HG02981 (cell line): ENCODE results near the gene MARK3.
A peak's percentile ranks its signal among the peaks of the same experiment; 100 is the strongest.

Source experiments
- ATAC-seq: cut with Tn5 transposase; IDR thresholded peaks from one replicate; pipeline ENCODE4 v1.9.1; 2021; ENCODE audit warnings: mild to moderate bottlenecking, moderate library complexity; ENCODE audit not compliant: unreplicated experiment

MARK3 gene

DNA sequence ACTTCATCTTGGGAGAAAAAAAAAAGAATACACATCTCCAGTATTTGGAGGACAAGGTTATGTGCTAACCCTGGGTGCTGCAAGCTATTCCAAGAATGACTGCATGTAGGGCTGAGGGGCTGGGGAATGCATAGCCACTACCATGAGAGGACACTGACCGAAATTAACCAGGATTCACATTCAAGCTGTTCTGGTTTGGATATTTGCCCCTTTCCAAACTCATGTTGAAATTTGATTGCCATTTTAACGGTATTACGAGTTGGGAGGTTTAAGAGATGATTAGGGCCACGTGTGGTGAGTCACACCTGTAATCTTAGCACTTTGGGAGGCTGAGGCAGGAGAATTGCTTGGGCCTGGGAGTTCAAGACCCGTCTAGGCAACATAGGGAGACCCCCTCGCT is 18.5 kb upstream of the MARK3 start:
- no peak for ATAC-seq

GRCh38 chr14:103367995-103368394 is 17.2 kb upstream of the MARK3 start:
- no peak for ATAC-seq

- ATAC-seq = no peak
Observed at GRCh38 chr14:103370087-103370486, 15.1 kb upstream of the MARK3 start.

DNA sequence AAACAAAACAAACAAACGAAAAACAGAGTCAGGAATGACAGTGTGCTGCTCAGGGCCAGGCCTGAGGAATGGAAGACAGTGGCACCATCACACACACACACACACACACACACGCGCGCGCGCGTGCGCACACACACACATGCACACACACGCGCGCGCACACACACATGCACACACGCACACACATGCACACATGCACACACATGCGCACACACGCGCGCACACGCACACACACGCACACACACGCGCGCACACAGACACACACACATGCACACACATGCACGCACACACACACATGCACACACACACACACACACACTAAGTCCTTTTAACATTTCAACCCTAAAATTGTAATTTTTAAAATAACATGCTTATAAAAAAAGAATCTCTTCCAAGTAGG is 13.2 kb upstream of the MARK3 start:
- ATAC-seq = no peak

GRCh38 chr14:103372552-103373304 is 12.5 kb upstream of the MARK3 start:
- no peak for ATAC-seq

DNA sequence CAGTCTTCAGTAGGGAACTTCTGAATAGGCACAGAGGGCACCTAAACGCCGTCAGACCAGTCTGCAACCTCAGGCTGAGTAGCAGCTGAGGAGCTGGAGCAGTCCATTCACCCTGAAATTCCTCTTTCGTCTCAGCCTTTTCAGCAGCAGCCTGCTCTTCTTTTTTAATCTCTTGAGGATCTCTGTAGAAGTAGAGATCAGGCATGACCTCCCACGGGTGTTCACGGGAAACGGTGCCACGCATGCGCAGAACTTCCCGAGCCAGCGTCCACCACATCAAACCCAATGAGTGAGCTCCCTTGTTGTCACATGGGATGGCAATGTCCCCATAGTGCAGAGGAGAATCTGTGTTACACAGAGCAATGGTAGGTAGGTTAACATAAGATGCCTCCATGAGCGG is 11.1 kb upstream of the MARK3 start:
- ATAC-seq = no peak

GRCh38 chr14:103377522-103378037 is 7.6 kb upstream of the MARK3 start:
- no peak for ATAC-seq

DNA sequence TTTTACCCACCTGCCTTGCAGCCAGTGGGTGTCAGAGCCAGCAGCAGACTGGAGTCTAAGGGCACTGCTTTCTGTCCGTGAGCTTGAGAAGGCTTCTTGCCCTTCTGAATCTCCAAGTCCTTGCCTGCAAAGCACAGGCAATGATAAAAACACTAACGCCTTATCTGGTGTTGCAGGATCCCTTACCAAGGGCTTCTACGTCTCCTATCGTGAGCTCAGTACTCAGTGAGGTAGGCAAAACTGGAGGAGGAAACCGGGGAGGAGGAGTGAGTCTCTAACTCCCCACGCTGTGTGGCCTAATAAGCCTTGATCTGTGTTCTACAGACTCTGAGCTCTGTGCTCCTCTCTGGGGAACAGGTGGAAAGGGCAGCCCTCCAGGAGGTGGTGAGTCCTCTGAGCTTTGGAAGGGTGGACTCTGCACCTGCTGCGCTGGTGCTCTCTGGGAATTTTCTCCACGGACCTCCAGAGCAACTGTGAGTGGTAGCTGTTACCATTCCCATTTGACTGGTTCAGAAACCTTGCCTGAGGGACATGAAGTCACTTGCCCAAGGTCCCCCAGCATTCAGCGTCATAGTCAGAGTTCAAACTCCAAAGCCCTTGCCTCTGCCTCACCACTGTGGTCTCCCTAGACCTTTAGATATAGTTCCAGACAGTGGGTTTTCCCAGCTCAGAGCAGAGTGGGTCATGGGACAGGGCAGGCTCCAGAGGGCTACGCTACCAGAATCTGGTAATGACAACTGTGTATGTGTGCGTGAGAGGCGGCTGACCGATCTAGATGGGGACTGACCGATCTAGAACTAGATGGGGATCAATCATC is 7.0 kb upstream of the MARK3 start:
- no peak for ATAC-seq

DNA sequence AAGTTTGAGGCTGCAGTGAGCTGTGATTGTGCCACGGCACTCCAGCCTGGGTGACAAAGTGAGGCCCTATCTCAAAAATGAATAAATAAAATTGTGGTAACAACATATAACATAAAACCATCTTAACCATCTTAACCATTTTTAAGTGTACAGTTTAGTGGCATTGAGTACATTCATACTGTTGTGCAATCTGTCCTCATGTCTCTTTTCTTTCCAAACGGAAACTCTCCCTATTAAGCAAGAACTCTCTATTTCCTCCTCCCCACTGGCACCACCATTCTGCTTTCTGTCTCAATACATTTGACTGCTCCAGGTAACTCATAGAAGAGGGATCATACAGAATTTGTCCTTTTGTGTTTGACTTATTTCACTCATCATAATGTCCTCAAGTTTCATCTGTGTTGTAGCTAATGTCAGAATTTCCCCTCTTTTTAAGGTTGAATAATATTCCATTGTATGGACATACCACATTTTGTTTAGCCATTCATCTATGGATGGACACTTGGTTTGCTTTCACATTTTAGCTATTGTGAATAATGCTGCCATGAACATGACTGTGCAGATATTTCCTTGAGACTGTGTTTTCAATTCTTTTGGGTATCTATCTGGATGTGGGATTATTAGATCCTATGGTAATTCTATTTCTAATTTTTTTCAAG is 4.4 kb upstream of the MARK3 start:
- no peak for ATAC-seq

GRCh38 chr14:103382376-103382775 is 2.8 kb upstream of the MARK3 start:
- no peak for ATAC-seq

DNA sequence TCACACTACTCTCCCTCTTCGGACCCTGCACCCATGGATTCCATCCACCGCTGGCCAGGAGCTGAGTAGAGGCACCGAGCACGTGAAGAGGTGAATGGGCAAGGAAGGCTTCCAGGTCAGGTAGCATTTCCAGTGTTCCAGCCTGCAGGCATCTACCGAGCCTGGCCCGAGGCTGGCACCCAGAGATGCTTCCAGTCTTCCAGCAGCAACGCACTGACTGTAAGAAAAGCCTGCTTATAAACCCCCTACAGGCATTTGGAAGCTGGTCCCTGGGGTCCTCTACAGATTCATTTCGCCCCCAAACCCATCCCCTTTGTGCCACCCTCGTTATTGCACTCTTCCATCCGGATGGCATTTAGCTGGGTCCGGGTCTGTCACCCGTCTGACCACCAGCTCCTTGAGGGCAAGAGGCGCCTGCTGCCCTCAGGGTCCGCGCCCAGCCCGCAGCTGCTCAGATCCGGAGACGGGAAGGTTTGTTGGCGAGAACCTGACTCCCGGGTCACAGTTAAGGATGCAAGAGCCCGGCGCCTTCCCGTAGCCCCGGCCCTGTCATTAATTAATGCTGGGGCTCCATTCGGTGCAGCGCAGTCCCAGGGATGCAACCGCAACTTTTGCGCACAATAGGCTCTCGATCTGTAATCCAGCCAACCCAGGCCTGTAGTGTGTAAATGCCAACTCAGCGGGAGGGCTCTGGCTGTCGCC is 614 bp upstream of the MARK3 start:
- peak; percentile 8 for ATAC-seq

GRCh38 chr14:103385929-103386712 is 906 bp downstream of the MARK3 start:
- no peak for ATAC-seq

DNA sequence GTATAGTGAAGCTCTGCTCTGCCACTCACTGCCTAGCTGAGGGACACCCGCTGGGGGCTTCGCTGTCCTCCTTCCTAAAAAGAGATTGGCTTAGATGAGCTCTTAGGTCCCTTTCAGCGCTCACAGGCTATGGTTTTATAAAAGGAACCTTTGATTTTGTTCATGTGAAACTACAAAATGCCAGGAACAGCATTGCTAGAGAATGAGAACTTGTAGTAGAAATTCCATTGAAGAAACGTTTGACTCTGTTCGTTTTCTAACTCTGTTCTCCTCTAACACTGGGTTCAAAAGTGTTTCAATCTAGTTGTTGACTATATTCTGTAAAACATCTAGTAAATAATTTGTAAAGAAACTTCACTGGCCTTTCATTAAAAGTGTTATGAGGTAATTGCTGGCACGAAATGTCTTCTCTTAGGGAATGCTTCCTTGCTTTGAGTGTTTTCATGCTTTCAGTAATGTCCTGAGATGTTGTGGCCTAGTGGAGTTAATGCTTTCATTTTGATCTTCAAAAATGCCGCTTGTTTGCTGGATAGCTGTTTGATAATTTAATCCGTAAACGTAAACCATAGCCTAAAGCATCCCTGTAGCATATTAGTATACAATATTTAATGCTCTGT is 1.6 kb downstream of the MARK3 start:
- ATAC-seq = no peak

- ATAC-seq = no peak
Observed at GRCh38 chr14:103388664-103389063, 3.4 kb downstream of the MARK3 start.

GRCh38 chr14:103390605-103391004 is 5.4 kb downstream of the MARK3 start:
- ATAC-seq = no peak

DNA sequence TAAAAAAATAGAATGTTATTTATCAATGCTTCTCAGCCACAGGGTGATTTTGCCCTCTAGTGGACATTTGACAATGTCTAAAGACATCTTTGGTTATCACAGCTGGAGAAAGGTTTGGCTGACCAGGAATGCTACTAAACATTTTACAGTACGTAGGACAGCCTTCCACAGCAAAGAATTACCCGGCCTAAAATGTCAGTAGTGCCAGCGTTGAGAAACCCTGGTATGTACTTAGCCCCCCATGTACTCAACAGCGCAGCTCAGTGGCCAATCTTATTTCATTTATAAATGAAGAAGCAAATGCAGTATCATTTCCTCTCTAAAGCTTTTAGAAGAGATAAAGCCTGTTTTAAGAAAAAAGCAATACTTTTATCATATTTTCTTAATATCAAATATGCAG is 5.8 kb downstream of the MARK3 start:
- no peak for ATAC-seq

DNA sequence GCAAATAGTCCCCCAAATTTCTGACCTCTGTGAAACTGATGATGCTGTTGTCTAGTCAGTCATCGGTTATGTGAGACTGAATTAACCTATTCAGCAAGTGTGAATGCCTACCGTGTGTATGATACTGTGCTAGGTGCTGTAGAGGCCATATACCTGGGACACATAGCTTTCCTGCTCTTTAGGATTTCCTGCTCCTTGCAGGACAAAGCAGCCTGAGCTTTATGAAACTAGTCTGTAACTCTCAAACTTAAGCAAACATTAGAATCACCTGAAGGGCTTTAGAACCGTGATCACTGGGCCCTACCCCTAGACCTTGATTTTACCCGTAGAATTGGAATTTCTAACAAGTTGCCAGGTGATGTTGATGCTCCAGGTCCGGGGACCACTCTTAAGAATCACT is 6.9 kb downstream of the MARK3 start:
- no peak for ATAC-seq

DNA sequence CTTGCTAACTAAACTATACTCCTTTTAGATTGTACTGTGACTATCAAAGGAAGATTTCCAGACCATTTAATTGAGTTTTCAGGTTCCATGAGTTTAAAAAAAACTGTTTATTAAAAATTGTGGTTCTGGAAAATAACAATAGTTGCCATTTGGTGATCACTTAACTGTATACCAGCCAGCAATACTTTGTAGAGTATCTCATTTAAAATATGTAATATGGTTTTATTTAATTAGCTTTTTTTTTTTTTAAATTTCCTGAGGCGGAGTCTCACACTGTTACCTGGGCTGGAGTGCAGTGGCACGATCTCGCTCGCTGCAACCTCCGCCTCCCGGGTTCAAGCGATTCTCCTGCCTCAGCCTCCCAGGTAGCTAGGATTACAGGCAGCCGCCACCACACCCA is 7.4 kb downstream of the MARK3 start:
- no peak for ATAC-seq

DNA sequence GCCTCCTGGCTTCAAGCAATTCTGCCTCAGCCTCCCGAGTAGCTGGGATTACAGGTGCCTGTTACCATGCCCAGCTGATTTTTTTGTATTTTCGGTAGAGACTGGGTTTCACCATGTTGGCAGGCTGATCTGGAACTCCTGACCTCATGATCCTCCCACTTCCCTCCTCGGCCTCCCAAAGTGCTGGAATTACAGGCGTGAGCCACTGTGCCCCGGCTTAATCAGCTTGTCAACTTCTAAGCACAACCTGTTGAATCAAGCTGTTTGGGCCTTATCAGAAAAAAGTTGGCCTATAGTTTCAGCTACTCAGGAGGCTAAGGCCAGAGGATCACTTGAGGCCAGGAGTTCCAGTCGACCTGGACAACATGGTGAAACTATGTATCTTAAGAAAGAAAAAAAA is 7.9 kb downstream of the MARK3 start:
- no peak for ATAC-seq
